ENCODE measurements around the gene INO80E. TPM values are rescaled to one million over a fixed set of nuclear protein-coding genes. Genes with fewer than 3 reads are reported as not detected.

Gene INO80E
- total RNA-seq, 1 donor from 2014 or later, result 71.4 TPM

DNA sequence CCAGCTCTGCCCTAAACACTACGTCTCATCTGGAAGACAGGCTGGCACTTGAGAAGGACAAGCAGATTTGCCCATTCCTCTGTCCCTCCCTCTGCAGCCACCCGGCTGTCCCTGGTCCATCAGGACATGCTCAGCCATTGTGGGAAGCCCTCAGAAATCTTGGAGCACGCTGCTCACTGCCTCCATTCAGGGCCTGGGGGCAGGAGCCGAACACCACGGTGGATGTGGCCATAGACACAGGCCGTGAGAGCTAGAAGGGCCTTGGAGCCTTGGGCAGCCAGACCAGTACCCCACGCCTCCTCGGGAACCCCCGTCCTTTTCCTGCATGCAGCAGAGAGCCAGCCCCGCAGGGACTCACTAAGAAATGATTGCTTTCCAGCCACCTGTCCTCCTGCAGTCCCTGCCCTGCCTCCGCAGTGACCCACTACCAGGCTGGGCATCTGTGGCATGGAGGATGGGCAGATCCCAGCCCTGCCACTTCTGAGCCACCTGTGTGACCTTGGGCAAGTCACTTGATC lies 11.4 kb downstream of the INO80E start:
- H3K4me1 Mint-ChIP-seq (ENCODE audit: low read depth, unreplicated experiment), result peaks cover 8% of the 10 kb centered on the region
- TF ChIP-seq, protein P1, sequence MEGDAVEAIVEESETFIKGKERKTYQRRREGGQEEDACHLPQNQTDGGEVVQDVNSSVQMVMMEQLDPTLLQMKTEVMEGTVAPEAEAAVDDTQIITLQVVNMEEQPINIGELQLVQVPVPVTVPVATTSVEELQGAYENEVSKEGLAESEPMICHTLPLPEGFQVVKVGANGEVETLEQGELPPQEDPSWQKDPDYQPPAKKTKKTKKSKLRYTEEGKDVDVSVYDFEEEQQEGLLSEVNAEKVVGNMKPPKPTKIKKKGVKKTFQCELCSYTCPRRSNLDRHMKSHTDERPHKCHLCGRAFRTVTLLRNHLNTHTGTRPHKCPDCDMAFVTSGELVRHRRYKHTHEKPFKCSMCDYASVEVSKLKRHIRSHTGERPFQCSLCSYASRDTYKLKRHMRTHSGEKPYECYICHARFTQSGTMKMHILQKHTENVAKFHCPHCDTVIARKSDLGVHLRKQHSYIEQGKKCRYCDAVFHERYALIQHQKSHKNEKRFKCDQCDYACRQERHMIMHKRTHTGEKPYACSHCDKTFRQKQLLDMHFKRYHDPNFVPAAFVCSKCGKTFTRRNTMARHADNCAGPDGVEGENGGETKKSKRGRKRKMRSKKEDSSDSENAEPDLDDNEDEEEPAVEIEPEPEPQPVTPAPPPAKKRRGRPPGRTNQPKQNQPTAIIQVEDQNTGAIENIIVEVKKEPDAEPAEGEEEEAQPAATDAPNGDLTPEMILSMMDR (IDR thresholded peaks at IDR 0.05; ENCODE audit: partially characterized antibody, unreplicated experiment), result no peak
- H3K27ac Mint-ChIP-seq (ENCODE audit: unreplicated experiment), result no peak overlapping the region
- no peak for DNase-seq
- peaks cover 10% of the 10 kb centered on the region for H3K27me3 Mint-ChIP-seq (ENCODE audit: unreplicated experiment)
- H3K4me3 Mint-ChIP-seq (ENCODE audit: unreplicated experiment), result no peak overlapping the region
- no peaks in the 10 kb centered on the region for H3K36me3 Mint-ChIP-seq (ENCODE audit: unreplicated experiment)
- peaks cover 5% of the 10 kb centered on the region for H3K9me3 Mint-ChIP-seq (ENCODE audit: unreplicated experiment)

DNA sequence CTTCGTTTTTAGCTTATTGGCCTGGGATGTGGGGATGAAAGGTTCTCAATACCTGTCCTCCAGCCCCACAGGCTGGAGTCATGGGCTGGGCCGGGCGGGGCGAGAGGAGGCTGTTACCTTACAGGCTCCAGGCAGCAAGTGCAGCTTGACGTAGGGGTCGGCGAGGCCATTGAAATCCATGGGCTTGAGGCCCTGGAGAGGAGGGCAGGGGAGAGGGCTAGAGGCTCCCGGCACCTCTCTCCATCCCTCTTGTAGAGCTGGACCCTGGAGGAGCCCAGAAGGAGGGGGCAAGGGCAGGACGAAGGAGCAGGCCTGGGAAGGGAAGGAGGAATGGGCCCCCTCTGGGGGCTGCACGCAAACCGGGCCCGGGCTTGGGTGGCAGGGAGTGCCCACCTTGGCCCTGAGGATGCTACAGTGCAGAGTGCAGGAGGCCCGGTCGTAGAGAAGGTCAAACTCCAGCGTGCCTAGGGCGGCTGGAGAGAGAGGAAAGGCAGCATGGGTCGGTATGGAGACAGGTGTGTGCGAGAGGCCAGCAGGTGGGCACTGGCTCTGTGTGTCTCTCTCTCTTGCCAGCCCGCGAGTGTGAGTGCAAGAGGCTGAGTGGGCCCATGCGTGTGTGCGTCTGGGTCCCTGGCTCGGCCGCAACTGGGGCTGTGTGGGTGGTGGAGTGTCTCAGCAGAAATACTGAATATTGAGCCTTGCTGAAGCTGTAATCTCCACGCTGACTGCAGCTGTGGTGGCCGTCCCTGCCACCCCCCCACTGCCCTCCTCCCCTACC lies 13.2 kb downstream of the INO80E start:
- TF ChIP-seq, protein P1 (IDR thresholded peaks at IDR 0.05; ENCODE audit: partially characterized antibody, unreplicated experiment), result no peak
- Mint-ChIP-seq H3K27me3 (ENCODE audit: unreplicated experiment) (peaks cover 10% of the 10 kb centered on the region), H3K4me3 (ENCODE audit: unreplicated experiment) (peak overlapping the region; percentile 25), H3K36me3 (ENCODE audit: unreplicated experiment) (no peaks in the 10 kb centered on the region), H3K4me1 (ENCODE audit: low read depth, unreplicated experiment) (peaks cover 4% of the 10 kb centered on the region), H3K9me3 (ENCODE audit: unreplicated experiment) (peaks cover 5% of the 10 kb centered on the region), H3K27ac (ENCODE audit: unreplicated experiment) (no peak overlapping the region)
- no peak for DNase-seq

DNA sequence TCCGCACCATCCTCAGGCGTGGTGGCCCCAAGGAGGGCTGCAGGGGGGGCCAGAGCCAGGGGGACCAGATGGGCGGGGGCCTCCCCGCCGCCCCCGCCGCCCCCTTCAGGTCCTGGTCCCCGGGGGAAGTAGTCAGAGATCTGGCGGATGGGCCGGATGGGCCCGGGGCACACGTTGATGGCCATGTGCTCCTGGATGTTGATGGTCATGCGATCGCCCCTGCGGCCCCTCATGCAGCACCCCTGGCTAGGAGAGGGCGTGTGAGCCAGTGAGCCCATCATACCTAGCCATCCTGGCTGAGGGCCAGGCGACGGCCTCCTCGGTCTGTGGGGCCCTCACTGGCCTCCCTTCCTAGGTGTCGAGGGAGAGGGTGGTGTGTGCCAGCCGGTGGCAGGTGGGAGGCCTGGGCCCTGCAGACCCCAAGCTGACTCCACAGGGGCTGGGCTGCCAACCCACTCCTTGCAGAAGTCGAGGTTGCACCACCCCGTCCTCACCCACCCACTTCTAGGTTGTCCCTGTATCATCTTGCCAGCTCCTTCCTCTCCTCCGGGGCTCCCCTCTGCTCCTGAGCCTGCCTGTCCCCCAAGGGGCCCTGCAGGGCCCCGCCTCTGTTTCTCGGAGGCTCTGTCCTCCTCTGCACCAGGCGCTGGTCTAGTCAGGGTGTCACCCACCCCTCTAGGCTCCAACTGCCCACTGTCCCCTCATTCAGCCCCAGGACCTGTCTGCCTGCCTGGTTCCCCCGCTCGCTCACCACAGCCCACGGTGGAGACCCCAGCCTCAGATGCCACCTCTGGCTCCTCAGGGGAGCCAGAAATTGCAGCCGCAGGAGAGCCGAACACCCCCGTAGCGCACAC lies 14.2 kb downstream of the INO80E start:
- no peak for DNase-seq
- Mint-ChIP-seq H3K4me3 (ENCODE audit: unreplicated experiment) (peak overlapping the region; percentile 84), H3K27me3 (ENCODE audit: unreplicated experiment) (peaks cover 10% of the 10 kb centered on the region), H3K27ac (ENCODE audit: unreplicated experiment) (no peak overlapping the region), H3K36me3 (ENCODE audit: unreplicated experiment) (no peaks in the 10 kb centered on the region), H3K9me3 (ENCODE audit: unreplicated experiment) (peaks cover 5% of the 10 kb centered on the region), H3K4me1 (ENCODE audit: low read depth, unreplicated experiment) (peaks cover 4% of the 10 kb centered on the region)
- TF ChIP-seq, protein P1 (IDR thresholded peaks at IDR 0.05; ENCODE audit: partially characterized antibody, unreplicated experiment), result no peak

DNA sequence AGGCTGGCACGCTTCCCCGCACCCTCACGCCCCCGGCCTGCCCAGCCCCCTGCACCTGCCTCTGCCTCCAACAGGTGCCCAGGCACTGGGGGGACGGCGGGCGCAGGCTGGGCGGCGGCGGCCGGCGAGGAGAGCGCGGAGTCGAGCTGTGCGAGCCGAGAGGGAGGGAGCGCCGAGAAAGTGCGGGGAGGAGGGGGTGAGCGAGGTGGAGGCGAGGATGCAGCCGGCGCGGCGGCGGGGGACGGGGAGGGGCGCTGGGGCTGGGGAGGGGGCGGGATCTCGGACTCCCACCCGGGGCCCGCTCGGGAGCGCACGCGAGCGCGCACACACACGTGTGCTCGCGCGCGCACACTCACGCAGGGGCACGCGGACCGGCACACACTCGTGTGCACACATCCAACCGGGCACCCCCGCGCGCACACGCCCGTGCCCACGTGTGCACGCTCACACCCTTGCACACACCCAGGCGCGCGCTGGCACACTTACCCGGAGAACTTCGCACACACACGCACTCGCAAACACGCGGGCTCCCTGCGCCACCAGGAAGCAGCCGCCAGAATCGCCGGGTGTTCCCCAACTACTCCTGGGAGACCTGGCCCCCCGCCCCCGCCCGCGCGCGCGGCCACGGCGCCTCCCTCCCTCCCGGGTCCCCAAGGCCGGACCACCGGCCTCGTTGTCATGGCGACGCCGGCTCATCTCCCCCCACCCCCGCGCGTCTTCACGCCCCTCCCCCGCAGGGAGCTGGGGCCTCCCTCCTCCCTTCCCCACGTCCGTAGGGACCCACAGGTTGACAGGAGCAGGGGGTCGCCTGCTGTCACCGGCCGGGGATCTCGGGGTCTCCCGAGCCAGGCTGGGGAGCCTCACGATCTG lies 15.0 kb downstream of the INO80E start, which contains the start of gene DOC2A:
TSS of gene DOC2A (minus strand) at position 184 of the 870 bp plus-strand sequence. CDS start 805 bp downstream, outside the sequence.
- peaks cover 4% of the 10 kb centered on the region for H3K4me1 Mint-ChIP-seq (ENCODE audit: low read depth, unreplicated experiment)
- H3K9me3 Mint-ChIP-seq (ENCODE audit: unreplicated experiment), result peaks cover 5% of the 10 kb centered on the region
- H3K27me3 Mint-ChIP-seq (ENCODE audit: unreplicated experiment), result peaks cover 10% of the 10 kb centered on the region
- H3K36me3 Mint-ChIP-seq (ENCODE audit: unreplicated experiment), result no peaks in the 10 kb centered on the region
- no peak within 1 kb of the TSS for H3K27ac Mint-ChIP-seq (ENCODE audit: unreplicated experiment)
- TF ChIP-seq, protein P1 (IDR thresholded peaks at IDR 0.05; ENCODE audit: partially characterized antibody, unreplicated experiment), result no peak
- peak within 1 kb of the TSS; percentile 91 for H3K4me3 Mint-ChIP-seq (ENCODE audit: unreplicated experiment)
- DNase-seq, result peak; percentile 72
